GM19043 (cell line): ENCODE data around the gene ZNF629.
"Not testable (repeated sequence)": the region's sequence is repeated elsewhere in the genome, so short reads cannot be mapped to it uniquely, and the experiment has no call there.

Source experiments
- ATAC-seq: cut with Tn5 transposase; IDR thresholded peaks from one replicate; pipeline ENCODE4 v1.9.1; 2021; ENCODE audit warnings: low read depth; ENCODE audit not compliant: unreplicated experiment

The ZNF629 gene

GRCh38 chr16:30786936-30787612 is at the start of gene ZNF629:
TSS of gene ZNF629 (minus strand) at chr16:30787205. CDS start at chr16:30784482, 2,723 bp downstream.
- no peak for ATAC-seq

- ATAC-seq: no peak
Measured at GRCh38 chr16:30834130-30834740, 47.2 kb upstream of the ZNF629 start.

GRCh38 chr16:30830072-30830417 is 43.0 kb upstream of the ZNF629 start:
- ATAC-seq: no peak

- ATAC-seq: no peak
Measured at GRCh38 chr16:30829130-30830071, 42.4 kb upstream of the ZNF629 start.

GRCh38 chr16:30821891-30822290 is 34.9 kb upstream of the ZNF629 start:
- ATAC-seq: no peak

- not testable (repeated sequence) for ATAC-seq
Measured at GRCh38 chr16:30821441-30821840, 34.4 kb upstream of the ZNF629 start.

GRCh38 chr16:30820952-30821421 is 34.0 kb upstream of the ZNF629 start:
- no peak for ATAC-seq

- no peak for ATAC-seq
Measured at GRCh38 chr16:30816769-30817168, 29.8 kb upstream of the ZNF629 start.

GRCh38 chr16:30813821-30814189 is 26.8 kb upstream of the ZNF629 start:
- no peak for ATAC-seq

- not testable (repeated sequence) for ATAC-seq
Measured at GRCh38 chr16:30809675-30810074, 22.7 kb upstream of the ZNF629 start.

- ATAC-seq: not testable (repeated sequence)
Measured at GRCh38 chr16:30808890-30809426, 22.0 kb upstream of the ZNF629 start.

GRCh38 chr16:30808146-30808545 is 21.1 kb upstream of the ZNF629 start:
- ATAC-seq: no peak

GRCh38 chr16:30805370-30806169 is 18.6 kb upstream of the ZNF629 start:
- no peak for ATAC-seq

- ATAC-seq: no peak
Measured at GRCh38 chr16:30805056-30805369, 18.0 kb upstream of the ZNF629 start.

- no peak for ATAC-seq
Measured at GRCh38 chr16:30802936-30803335, 15.9 kb upstream of the ZNF629 start.

- ATAC-seq: no peak
Measured at GRCh38 chr16:30797670-30798309, 10.8 kb upstream of the ZNF629 start.

- ATAC-seq: no peak
Measured at GRCh38 chr16:30794634-30795033, 7.6 kb upstream of the ZNF629 start.

GRCh38 chr16:30793508-30794069 is 6.6 kb upstream of the ZNF629 start:
- ATAC-seq: no peak

- ATAC-seq: no peak
Measured at GRCh38 chr16:30787613-30788378, 791 bp upstream of the ZNF629 start.
